HG03354 (cell line): ENCODE results near the gene L3HYPDH.
"Not testable (repeated sequence)": the region's sequence is repeated elsewhere in the genome, so short reads cannot be mapped to it uniquely, and the experiment has no call there.

Source experiments
- ATAC-seq: cut with Tn5 transposase; IDR thresholded peaks from one replicate; pipeline ENCODE4 v1.9.1; 2021; ENCODE audit warnings: mild to moderate bottlenecking; ENCODE audit not compliant: unreplicated experiment, poor library complexity, severe bottlenecking

Gene L3HYPDH

GRCh38 chr14:59481407-59481806 lies 2.8 kb downstream of the L3HYPDH start:
- ATAC-seq: no peak

GRCh38 chr14:59480166-59480565 lies 4.0 kb downstream of the L3HYPDH start:
- no peak for ATAC-seq

DNA sequence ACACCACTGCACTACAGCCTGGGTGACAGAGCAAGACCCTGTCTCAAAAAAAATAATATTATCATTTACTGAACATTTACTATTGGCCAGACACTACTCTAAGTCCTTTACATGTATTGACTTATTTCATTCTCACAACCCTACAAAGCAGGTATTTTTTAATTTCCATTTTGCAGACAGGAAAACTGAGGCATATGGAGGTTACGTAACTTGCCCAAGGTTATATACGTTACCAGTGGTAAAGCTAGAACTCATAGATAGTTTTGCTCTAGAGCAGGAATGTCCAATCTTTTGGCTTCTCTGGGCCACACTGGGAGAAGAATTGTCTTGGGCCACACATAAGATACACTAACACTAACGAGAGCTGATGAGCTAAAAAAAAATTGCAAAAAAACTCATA lies 5.7 kb downstream of the L3HYPDH start:
- no peak for ATAC-seq

GRCh38 chr14:59475709-59476108 lies 8.5 kb downstream of the L3HYPDH start:
- ATAC-seq: no peak

GRCh38 chr14:59474172-59474571 lies 10.0 kb downstream of the L3HYPDH start:
- no peak for ATAC-seq

GRCh38 chr14:59465316-59466135 lies 18.7 kb downstream of the L3HYPDH start, which contains the start of gene GPR135:
Gene GPR135 (minus strand): TSS chr14:59465380. CDS start chr14:59465226, 154 bp downstream.
- peak; percentile 48 for ATAC-seq

DNA sequence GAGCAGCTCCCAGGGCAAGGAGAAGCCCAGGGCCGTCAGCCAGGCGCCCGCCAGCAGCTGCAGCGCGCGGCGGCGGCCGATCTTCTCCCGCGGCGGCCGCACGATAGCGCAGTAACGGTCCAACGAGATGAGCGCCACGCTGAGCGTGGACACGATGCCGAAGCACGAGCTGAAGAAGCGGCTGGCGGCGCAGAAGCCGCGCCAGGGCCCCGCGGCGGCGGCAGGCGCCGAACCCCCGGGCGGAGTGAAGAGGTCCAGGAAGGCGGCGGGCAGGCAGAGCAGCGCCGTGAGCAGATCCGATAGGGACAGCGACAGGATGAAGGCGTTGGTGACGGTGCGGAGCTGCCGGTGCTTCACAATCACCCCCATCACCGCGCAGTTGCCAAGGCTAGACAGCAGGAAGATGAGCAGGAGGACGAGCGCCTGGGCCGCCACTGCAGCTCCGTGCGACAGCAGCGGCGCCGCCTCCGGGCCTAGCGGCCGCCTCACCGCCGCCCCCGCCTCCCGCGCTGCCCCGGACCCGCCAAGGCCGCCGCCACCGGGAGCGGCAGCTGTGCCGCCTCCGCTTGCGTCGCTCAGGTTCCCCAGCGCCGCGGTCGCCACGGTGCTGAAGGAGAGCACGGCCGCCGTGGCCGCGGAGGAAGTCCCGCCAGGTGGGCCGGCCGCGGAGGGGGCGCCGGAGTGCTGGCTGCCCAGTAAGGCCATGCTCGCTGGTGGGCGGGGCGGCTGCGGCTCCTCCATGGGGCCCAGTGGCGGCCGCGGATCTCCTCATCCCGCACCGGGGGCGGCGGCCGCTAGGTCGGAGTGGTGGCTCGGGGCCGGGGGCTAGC lies 19.5 kb downstream of the L3HYPDH start:
- peak; percentile 72 for ATAC-seq

DNA sequence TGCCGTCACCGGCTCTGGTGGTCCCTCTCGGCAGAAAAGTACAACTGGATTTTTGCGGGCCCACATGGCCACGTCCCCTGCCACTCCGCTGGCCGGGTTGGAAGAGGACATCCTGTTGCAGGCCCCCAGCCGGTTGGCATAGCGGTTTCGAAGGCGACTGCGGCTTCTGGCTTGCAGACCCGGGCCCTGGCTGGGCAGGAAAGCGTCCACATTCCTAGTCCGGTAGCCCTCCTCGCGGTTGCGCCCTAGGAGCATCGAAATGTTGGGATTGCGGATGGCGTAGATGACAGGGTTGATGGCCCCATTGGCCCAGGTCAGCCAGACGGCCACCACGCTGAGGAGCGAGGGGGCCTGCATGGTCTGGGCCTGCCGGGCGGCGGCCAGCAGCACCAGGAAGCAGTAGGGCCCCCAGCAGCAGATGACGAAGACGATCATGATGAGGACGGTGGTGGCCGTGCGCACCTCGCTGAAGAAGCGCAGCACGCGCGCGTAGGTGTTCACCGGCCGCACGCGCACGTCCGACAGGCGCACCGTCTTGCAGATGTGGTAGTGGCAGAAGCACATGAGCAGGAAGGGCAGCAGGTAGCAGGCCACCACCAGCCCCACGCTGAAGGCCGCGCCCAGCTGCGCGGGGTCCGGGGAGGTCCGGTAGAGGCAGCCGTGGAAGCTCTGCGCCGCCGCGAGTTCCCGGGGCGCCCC lies 20.3 kb downstream of the L3HYPDH start:
- ATAC-seq: peak; percentile 27

DNA sequence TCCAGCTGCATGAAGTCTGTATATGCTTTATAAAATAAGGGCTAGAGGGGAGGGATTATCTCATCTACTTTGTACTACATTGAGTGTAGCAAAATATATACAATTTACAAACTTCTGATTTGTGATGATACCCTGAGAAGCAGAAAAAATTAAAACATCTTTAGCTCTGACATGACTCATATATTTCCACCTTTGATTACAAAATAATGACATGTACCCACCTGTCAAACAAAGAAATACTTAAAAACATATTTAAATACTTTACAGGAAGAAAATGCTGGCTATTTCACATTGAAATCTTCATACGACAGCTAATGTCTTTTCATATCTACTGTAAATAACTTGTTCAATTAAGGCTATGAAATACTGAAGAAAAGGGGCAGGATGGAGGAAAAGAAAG lies 22.3 kb downstream of the L3HYPDH start:
- no peak for ATAC-seq

DNA sequence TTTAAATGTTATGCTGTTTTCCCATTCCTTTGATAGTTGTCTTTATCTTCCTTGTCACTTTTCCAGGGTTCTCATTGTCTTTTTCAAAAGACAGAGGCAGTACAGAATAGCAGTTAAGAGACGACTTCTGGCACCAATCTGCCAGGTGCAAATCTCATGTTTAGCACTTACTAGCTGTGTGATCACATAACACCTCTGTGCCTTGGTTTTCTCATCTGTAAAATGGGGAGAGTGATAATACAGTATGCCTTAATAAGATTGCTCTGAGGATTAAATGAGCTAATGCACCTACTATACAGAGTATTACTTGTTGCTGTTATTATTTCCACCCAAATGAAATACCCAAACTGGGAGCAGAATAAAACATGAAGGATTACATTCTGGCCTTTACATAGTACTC lies 23.8 kb downstream of the L3HYPDH start:
- no peak for ATAC-seq

GRCh38 chr14:59458486-59458885 lies 25.7 kb downstream of the L3HYPDH start:
- no peak for ATAC-seq

- ATAC-seq: no peak
Measured at GRCh38 chr14:59455411-59455810, 28.8 kb downstream of the L3HYPDH start.

GRCh38 chr14:59454139-59454538 lies 30.1 kb downstream of the L3HYPDH start:
- no peak for ATAC-seq

DNA sequence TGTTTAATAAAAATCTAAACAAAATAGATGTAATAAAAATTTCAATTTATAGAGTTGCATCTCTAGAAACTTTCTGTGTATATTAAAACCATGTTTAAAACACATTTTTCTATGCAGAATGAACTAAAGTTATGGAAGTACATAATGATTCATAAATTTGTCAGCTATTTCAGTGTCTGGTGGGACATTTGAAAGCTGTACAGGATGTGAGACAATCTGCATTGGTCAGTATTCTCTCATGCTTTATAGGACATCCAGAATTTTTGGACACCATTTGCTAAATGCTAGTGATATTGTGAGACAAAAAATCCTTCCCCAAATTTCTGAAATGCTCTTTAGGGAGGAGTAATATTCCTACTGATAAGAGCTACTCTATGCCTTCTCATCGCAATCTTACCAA lies 32.4 kb downstream of the L3HYPDH start:
- no peak for ATAC-seq

GRCh38 chr14:59450716-59451115 lies 33.5 kb downstream of the L3HYPDH start:
- no peak for ATAC-seq

DNA sequence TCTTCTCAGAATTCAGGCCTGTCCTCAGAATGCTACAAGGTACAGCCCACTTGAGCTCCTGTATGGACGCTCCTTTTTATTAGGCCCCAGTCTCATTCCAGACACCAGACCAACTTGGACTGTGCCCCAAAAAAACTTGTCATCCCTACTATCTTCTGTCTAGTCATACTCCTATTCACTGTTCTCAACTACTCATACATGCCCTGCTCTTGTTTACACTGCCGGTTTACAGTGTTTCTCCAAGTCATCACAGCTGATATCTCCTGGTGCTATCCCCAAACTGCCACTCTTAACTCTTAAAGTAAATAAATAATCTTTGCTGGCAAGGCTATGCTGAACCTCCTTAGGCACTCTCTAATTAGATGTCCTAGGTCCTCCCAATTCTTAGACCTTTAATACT lies 35.5 kb downstream of the L3HYPDH start:
- not testable (repeated sequence) for ATAC-seq

GRCh38 chr14:59439256-59439965 lies 44.8 kb downstream of the L3HYPDH start:
- no peak for ATAC-seq

DNA sequence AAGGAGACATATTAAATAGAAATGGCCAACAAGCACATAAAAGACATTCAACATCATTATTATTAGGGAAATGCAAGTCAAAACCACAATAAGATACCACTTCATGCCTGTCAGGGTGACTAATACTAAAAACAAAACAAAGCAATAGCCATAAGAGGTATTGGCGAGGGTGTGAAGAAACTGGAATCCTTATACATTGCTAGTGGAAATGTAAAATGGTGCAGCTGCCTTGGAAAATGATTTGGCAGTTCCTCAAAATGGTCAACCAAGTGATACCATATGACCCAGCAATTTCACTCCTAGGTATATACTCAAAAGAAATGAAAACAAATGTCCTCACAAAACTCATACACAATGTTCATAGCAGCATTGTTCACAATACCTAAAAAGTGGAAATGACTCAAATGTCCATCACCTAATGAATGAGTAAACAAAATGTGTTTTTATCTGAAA lies 46.0 kb downstream of the L3HYPDH start:
- no peak for ATAC-seq

DNA sequence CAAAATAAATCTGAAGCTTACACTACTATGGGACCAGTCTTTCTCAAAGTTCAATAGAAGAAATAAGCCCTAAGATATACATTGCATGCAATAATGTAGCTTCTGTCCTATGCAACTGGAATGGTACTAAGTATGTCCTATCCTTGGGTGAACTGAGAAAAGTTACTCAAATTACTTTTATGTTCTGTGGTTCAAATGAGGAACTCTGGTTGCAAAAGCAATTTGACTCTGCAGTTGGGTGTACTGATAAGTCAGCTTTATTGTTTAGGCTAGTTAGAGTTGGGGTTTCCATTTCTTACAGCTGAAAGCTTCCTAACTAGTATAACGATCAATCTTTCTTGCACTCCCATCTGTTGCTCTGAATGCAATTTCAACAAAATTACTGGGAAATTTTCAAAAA lies 48.2 kb downstream of the L3HYPDH start:
- ATAC-seq: no peak

DNA sequence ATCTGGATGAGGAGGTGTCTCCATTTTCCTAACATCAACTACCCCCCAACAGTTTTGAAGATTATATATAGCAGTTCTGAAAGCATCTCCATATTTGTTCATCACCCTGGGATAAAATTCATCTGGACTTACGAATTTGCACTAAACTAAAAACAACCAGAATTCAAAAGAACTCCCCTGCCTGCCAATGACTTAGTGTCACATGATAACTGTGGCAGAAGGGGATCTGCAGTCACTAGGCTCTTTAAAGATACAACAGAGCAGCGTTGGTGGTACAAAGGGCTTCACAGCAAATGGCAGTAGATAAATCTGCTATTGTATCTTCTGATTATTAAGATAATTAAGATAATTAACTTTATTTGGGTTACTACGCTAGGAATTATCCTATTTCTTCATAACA lies 49.1 kb downstream of the L3HYPDH start:
- ATAC-seq: no peak
